GM21529 (cell line): ENCODE data around the gene EZR.

ENCODE experiments used
- ATAC-seq: cut with Tn5 transposase; IDR thresholded peaks from one replicate; pipeline ENCODE4 v1.9.1; 2021; ENCODE audit not compliant: unreplicated experiment

Gene EZR

DNA sequence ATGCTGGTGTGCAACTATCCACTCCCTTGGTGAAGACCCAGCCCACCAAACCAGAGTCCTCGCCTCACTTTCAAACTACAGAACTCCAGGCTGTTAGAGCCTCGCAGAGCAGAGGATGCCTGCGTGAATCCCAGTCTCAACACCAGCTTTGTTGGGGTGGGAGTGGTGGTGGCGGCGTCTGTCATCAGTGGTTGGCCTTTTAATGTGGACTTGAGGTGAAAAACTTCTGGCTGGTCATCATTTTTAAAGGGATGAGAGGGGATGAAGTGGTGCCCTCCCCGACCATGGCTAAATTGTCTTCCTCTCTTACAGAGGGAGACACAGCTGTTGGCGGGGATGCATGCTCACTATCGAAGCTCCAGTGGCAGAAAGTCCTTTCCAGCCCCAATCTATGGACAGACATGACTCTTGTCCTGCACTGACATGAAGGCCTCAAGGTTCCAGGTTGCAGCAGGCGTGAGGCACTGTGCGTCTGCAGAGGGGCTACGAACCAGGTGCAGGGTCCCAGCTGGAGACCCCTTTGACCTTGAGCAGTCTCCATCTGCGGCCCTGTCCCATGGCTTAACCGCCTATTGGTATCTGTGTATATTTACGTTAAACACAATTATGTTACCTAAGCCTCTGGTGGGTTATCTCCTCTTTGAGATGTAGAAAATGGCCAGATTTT, 54.9 kb downstream of the EZR start:
- ATAC-seq, result no peak

DNA sequence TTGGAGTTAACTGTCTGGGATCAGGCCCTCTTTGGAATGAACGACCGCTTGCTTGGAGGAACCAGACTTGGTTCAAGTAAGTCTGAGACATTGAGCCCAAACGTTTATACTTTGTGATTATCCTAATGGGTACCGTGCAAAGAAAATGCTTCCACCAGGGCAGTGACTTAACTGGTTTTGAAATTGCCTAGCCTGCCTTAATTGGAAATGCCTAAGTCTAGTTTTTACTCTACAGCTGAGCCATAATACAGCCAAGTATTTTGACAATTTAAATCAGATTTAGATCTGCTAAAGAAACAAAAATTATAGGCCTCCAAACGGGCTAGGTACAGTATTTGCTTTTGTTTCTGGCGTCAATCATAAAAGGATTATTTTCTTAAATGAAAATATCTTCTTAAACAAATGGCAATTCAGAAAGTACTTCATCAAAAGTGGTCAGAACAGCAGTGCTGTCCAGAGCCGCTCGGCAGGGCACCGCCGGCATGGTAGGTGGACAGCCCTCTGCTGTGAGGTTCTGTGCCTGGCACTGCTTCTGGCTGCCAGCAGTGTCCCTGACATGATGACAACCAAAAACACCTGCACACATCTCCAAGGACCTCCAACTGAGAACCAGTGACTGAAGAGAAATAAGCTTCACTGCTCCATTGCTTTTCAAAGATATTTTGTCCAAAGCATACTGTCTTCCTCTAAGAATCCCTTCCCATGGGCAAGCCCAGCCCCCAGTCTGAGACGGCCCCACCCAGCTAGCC, 55.6 kb downstream of the EZR start:
- ATAC-seq, result no peak

DNA sequence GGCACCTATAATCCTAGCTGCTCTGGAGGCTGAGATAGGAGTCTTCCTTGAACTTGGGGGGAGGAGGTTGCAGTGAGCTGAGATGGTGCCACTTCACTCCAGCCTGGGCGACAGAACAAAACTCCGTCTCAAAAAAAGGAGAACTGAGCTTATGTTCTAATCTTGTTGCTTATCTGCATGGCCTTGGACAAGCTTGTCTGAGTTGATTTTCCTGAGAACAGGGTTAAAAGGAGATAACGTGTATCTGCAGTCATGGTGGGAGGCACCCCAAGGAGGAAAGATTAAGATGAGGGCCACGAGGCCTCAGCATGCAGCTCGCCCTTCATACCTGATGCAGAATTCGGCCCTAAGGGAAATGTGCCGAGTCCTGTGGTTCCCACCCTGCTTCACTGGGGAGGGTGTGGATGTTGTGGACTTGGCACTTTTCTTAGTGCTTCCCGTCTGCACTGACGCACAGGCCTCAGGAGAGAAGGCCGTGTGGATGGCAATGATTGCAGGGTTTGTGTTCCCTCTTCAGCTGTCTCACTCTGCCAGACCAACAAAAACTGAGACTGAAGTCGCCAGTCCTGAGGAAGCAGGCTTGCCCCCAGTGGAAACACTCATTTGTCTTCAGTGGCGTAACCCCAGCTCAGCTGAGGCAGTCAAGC, 56.3 kb downstream of the EZR start:
- no peak for ATAC-seq

DNA sequence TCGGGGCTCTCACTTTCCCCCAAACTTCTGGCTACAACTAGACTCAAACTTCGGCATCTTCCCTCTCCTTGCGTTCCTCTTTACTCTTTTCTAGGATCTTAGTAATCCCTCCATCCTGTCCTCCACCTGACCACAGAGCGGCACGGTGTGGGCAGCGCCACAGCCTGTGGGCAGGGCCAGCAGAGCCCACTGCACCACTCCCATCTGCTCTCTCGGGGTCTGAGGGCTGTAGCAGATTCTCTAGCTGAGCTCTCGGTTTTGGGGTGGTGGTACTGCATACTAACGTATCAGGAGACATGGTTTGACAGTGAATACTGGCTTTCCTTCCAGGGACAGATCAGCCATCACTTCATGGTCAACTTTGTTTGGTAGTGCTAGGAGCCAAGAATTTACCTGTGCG, 57.4 kb downstream of the EZR start:
- ATAC-seq, result no peak

DNA sequence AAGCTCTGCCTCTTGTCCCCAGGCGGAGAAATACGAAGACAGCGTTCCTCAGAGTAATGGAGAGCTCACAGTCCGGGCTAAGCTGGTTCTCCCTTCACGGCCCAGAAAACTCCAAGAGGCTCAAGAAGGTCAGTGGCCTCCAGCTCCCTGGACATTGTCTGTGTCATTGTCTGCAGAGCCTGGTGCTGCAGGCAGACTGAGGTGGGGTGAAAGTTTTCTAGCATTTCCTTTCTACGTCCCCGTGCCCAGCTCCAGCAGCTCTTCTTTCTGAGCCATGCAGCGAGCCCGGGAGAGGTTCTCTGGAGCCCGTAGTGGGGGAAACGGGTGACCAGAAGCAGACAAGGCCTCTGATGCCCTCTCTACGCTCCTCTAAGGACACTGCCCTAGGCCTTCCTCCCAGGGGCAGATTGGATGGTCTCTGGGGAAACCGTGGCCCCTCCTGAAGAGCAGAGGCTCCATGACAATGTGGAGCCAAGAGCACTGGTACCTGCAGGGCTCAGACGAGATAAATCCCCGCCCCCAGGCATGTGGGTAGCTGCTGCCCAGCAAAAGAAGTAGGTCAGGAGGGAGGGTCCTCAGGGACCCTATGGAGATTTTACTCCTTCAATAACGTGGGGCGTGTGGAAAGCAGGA, 58.4 kb downstream of the EZR start:
- ATAC-seq, result no peak

DNA sequence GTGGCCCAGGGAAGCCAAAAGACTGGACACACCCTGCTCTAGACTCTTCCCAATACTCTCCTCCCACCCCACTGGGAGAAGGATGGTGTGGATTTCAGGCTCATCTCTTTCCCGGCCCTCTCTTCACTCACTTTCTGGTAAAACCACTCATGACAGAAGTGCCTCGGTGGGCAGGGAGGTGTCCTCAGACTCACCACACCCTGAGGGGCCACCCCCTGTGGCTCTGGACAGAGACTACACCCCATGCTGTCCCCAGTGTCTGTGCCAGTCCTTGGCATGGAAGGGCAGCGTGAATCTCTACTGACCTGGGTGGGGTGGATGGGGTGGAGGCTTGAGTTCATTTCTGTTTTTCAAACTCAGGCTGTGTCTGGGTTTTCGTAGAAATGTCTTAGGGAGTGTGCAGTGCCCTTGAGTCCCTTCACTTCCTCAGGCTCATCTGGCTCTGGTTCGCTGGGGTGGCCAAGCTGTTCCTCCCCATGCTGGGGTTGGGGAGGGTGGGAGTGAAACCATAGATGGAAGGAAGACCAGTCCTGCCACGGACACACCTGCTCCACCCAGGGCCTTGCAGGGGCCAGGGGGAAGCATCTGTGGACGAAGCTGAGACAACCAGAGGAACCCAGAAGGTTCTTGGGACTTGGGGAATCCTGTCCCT, 59.1 kb downstream of the EZR start:
- no peak for ATAC-seq

DNA sequence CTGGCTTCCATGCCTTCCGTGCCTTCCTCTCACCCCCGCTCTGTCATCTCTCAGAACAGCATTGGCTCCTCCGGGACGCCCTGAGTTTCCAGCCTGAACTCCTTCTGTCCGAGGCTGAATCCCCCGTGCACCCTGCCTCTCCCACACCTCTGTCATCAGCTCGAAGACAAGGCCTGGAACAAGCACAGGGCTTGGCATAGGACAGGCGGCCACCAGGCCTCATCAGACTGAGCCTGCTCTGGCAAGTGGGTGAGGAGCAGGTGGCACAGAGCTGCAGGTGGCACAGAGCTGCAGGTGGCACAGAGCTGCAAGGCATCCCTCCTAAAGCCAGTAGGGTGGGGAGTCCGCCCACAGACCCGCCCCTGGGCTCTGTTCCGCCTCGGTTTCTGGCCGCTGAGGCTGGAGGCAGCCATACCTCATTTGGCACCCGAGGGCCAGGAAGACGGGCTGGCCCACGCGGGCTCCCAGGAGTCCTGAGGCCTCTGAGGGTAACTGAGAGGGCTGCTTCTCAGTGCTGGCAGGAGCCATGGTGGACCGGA, 60.2 kb downstream of the EZR start:
- ATAC-seq, result no peak

DNA sequence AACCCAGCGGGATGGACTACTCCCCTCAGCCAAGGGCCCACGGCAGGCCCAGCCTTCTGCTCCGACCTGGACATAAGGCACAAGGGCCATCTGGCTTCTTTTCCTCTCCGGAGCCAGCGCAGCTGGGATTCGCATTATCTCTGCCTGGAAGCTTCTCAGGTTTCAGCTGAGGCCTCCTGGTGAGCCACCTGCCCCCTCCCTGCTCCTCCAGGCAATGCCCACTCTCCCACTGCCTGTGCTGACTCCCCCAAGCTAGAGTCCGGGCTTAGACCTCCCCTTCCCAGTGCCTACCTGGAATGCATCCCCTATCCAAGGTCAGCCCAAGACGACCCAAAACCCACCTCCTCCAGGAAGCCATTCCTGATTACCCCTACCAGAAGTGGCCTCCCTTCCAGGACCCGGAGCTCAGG, 60.7 kb downstream of the EZR start:
- no peak for ATAC-seq

DNA sequence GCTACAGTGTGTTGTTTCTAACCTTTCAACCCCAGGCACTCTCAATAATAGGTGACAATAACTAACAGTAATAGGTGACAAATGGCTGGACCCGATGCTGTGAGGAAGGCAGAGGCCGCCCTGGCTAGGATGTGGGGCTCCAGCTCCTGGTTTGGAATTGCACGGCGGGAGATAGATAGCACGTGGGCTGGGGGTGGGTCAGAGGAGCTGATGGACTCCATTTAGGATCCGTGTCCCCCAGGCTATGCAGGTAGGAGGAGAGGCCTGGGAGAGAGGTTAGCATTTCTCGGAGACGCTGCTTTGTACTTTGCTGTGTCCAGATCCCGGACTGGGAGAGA, 61.4 kb downstream of the EZR start:
- no peak for ATAC-seq

DNA sequence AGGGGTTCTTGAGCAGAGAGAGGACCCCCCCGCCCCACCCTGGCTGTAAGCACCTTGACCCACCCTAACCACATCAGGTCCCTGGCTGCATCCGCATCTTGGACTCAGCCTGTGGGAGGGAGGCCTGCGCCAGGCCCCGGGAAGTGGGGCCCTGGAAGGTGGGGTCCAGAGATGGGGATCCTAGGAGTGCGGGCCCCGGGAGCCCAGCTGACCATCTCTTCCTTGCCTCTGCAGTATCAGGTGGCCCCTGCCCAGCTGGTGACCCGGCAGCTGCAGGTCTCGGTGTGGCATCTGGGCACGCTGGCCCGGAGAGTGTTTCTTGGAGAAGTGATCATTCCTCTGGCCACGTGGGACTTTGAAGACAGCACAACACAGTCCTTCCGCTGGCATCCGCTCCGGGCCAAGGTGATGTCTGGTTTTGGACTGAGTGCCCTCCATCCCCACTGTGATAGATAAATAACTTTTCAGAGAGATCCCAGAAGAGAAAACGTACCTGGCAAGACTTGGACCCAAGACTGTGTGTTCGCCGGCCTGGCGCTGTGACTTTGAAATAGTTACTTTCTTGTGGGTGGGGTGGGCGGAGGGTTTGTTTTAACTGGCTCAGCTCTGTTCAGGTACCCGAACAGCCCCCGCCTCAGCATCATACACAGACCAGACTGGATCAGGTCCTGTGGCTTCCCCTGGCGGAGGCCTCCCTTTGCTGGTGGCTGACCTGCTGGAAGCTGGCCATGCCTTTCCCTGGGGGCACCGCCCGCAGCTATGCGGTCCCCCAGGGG, 62.0 kb downstream of the EZR start:
- ATAC-seq, result no peak

DNA sequence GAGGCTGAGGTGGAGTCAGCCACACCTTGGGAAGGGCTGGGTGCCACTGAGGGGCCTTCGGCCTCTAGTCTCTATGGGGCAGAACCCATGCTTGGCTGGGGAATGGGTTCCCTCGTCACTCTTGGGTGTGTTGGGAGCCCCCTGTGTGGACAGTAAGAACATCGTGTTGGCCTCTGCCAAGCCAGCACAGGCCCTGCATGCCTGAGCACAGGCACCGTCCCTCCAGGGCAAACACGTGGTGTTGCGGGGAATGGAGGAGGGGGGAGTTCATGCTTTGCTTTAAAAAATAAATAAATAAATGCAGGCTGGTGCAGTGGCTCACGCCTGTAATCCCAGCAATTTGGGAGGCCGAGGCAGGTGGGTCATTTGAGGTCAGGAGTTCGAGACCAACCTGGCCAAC, 63.0 kb downstream of the EZR start:
- no peak for ATAC-seq

DNA sequence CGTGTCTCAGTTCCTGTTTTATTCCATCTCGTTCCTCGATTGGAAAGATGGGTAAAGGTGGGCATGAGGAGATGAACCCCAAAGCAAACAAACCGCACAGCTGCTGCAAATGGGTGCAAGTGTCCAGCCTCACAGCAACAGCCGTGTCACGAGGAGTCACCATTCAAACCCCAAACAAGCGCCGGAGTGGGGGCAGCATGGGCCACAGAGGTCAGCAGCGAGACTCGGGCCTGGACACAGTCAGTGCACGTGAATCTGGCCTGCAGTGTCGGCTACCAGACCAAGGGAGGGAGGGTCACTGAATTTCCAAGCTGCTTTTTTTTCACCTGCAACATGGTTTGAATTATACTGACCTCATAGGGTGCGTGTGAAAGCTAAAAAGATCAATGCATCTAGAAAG, 63.5 kb downstream of the EZR start:
- no peak for ATAC-seq

DNA sequence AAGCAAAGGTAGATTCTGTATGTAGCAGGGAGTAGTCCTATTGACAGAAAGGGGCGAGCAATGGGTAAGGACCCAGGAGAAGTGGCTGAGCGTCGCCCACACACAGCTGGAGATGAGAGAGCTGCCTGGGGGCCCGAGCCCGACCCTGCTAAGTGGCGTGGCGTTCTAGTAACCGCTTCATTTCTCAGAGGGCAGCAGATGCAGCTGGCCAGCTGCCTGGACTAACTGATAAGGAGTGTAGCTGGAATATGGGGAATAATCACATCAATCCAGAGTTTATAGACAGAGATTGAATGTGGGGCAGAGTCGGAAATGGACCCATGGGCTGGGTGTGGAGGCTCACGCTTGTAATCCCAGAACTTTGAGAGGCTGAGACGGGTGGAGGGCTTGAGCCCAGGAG, 64.4 kb downstream of the EZR start:
- no peak for ATAC-seq

DNA sequence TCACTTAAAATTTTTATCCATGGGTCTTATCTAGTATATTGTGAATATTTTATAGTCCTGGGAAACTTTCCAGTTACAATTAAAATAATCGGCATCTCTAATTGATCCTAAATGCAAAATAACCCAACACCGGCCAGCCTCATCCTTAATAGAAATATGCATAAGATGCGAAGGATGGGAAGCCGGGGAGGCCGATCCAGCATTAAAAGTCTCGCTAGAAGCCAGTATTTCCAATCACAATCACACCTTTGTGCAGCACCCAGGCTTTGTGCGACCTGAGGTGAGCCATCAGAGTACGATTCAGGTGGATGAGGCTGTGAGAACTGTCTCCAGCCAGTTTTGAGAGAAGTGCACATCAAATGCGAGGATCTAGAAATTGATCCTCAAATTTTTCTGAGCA, 65.4 kb downstream of the EZR start:
- ATAC-seq, result no peak

DNA sequence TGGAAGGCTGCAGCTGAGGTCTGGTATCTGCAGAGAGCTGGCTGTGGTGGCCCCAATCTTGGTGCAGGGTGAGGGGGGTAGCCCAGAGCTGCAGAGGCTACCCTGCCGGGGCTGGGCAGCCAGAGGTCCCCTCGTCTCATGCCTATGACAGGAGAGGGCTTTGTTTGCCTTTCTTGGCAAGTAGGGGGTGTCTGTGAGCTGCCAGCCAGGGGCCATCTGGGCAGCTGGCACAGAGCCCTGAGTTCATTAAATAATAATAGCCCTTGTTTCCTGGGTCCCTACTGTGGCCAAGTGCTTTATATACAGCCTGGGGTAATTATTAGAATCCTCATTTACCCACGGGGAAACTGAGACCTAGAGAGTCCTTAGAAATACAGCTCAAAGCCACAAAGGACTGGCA, 66.6 kb downstream of the EZR start:
- no peak for ATAC-seq

DNA sequence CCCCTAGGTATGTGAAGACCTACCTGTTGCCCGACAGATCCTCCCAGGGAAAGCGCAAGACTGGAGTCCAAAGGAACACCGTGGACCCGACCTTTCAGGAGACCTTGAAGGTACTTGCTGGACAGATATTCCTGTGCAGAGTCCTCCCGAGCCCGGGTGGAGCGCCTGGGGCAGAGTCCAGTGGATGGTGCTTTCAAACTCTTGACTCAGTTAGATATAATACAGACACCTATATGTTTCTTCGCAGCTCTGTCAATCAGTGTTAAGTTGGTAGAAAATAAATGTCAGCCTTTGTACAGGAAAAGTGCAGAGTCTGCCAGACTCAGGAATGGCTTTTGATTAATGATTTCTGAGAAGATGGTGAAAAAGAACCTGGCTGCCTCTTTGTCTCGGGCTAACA, 67.2 kb downstream of the EZR start:
- ATAC-seq, result no peak

DNA sequence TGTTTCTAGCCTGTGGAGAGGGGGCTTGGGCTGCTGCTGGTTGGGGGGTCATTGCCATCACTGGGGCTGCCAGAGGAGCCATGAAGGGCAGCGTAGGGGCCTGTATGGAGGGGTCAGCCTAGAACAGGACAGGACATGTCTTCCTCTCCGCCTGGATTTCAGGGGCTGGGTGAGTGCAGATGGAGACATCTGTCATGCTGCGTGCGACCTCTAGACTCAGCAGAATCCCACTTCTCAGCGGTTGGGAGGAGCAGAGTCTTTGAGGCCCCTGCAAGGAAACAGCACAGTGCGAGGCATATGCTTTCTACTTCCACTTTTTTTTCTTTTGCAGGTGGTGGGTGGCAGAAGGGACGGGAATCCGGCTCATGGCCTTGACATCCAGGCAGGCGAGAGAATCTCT, 67.9 kb downstream of the EZR start:
- ATAC-seq, result no peak

DNA sequence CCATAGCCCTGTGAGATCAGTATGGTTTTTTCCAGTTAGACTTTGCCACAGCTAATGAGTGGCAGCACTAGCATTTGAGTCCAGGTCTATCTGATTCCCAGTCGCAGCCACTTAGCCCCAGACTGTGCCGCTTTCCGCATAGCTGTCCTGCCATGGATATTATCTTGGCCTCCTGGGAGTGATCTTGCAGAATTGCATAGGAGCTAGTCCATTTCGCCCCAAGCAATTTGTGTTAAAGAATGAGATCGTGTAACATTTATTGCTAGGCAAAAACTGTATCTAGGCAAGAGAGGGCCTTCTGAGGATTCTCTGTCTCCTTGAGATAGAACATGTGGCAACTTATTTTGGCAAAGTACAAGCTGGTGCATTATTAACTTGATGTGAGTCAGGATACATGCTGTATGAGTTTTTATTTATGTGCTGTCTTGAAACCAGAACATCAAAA, 74.2 kb downstream of the EZR start:
- no peak for ATAC-seq

DNA sequence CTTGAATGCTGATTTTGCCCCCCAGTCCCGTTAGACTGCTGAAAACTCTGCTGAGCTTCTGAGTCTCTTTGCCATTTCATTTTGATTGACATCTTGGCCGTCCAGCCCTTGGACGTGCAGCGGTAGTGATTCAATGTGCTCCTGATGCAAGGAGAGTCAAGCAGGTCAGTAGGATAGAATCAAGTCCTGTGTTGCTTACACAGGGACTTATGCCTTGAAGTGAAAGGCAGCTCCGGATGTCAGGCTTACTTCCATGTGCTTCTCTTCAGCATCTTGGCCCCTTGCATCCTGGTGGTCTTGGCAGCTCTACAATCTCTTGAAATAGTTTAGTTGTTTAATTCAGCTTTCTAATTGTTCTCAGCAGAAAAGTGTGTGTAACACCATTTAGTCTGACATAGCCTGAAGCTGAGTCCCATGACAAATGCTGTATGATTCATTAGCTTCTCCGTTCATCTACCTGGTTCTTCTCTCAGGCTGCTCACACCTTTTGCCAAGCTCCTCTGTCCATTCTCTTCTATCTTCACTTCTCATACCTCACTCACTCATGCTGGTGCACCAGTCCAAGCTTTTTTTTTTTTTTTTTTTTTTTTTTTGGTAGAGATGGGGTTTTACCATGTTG, 76.0 kb downstream of the EZR start:
- ATAC-seq, result no peak

DNA sequence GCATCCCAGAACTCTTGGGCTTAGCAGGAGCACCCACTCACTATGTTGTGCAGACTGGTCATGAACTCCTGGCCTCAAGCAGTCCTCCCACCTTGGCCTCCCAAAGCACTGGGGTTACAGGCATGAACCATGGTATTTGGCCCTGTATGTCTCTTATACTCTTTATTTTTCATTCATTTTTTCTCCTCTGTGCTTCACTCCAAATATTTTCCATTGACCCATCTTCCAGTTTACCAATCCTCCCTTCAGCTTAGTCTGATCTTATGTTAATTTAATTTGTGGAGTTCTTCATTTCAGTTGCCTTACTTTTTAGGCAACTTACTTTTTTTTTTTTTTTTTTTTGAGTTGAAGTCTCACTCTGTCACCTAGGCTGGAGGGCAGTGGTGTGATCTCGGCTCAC, 79.5 kb downstream of the EZR start:
- no peak for ATAC-seq
